OCI-M2 (cell line): ENCODE measurements around the gene OR6B2.
"Not testable (repeated sequence)": the region's sequence is repeated elsewhere in the genome, so short reads cannot be mapped to it uniquely, and the experiment has no call there.

Source experiments
- DNase-seq: peaks from one replicate; lab custom pipeline; 2025; ENCODE audit not compliant: unreplicated experiment; lab: John Stamatoyannopoulos, UW

OR6B2 gene

DNA sequence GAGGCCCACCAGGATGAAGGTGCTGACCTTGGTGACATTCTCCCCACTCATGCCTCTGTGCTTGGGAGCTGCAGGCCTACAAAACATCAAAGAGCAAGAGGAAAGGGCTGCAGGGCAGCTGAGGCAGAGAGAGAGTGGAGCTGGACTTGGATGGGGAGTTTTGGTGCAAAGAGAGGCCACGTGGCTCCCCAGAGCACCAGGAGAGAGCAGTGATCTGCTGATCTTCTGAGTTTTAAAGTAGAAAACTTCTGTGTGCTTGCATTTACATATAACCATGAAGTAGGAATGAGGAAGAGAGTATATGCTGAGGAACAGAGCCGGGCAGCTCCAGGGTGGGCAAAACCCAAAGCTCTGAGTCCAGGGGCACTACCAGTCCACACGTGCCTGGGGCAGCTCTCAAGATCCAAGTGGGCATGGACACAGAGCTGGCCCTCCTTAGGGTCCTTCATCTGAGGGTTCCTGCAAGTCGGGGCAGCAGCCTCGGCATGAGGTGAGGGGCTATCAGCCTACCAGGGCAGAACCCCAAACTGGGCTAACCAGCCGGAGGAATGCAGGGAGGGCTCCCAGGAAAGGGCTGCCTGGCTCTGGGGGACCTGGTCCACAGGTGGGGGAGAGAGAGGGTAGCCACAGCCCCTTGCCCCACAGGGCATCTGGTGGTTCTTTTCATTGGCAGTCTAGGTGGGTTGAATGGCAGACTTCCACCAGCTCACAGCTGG is at the start of gene OR6B2:
TSS of gene OR6B2 (minus strand) at position 51 of the 716 bp plus-strand sequence. CDS start at position 51, 0 bp downstream.
- no peak for DNase-seq

DNA sequence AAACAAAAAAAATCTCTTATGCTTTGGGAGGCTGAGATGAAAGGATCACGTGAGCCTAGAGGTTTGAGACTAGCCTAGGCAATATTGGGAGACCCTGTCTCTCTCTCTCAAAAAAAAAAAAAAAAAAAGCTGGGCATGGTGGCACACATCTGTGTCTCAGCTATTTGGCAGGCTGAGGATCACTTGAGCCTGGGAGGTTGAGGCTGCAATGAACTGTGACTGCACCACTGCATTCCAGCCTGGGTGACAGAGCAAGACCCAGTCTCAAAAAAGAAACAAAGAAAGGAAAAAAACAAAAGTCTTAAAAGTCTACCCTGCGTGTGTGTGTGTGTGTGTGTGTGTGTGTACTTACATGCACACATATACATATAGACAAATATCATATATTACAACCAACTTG is 48.4 kb upstream of the OR6B2 start:
- DNase-seq, result no peak

DNA sequence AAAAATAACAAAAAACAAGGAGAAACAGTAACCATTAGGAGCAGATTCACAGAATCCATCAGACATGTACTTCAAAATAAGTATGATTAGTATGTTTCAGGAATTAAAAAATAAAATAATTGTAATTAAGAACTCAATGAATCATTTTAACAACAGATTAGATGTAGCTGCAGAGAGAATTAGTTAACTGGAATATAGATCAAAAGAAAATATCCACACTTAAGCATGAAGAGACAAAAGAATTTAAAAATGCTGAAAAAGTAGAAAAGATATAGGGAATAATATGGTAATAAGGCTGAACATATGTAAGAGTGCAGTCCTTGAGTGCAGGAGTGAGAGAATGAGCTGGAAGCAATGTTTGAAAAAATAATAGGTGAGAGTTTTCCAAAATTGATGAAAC is 47.2 kb upstream of the OR6B2 start:
- no peak for DNase-seq

DNA sequence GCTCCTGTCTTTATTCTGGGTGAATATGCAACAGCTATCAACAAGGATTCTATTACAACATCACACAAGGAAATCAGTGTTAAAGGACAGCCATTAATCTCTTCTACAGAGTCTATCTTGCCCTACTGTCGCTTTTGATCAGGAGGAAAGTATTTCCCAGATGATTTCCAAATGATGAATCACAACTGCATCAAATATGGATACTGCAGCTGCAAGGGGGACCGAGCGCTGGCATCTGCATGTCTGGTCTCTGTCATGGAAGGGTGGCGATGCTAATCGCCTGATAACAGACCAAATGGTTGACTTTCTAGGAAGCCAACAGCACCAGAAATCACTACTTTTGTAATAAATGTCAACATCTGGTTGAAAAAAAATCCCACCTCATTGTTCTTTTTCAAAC is 44.3 kb upstream of the OR6B2 start:
- DNase-seq, result no peak

DNA sequence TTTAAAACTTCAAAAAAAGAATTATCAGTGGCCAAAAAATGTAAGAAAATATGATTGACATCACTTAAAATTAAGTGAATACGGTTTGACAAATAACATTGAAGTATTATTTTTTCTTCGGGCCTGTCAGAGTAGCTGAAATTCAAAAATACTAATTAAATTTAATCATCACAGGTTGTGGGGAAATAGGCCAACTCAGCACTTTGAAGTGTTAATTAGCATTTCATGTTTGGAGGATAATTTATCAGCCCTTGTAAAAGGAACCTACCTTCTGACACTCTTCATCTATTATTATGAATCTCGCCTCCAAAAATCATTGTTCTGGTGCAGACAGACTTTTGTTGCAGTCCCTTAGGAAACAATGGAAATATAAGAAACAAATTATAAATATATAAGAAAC is 40.7 kb upstream of the OR6B2 start:
- DNase-seq, result no peak

DNA sequence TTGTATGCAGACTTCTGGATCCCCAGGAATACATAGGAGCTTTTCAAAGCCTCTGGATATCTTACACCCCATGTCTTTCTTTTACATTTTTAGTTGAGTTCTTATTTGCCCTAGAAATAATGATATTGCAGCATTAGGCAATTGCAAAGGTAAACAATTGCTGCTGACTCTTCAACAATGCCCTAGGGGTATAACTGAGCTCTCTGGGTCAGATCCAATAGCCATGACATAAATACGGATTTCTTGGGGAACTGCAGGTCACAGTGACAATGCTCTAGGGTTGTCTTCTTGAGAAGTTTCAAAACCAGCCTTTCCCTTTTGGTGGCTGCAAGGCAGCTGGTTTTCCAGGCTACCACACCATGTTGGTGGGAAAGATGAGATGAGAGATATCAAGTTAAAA is 39.6 kb upstream of the OR6B2 start:
- no peak for DNase-seq

DNA sequence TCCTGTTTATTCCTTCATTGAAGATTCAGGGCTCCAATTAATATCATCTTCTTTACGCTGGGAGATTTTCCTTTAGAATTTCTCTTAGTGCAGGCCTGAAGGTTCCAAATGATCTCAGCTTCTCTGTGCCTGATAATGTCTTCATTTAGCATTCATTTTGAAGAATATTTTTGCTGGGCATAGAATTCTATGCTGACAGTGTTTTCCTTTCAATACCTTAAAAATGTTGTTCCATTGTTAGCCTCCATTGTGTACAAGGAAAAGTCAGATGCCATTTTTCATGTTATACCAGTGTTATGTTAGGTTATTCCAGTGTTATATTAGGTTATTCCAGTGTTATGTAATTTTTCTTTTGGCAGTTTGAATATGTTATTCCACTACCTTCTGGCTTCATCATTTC is 38.0 kb upstream of the OR6B2 start:
- no peak for DNase-seq

DNA sequence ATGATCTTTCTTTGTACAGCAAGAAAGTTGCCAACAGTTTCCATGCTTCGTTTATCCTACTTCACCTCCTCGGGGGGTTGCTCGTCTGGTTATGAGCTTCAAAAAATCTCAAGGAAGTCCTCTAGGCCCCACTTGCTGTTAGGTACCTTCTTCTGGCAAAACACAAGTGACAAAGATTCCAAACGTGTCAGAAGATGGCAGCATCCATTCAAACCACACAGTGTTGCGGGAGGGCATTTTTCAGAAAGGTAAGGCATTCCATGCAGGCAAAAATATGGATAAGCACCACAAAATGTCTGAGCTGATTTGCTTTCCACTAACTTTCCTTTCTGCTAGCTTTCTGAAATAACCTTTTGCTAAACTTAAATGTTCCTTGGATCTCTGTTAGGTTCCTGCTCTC is 36.3 kb upstream of the OR6B2 start:
- no peak for DNase-seq

DNA sequence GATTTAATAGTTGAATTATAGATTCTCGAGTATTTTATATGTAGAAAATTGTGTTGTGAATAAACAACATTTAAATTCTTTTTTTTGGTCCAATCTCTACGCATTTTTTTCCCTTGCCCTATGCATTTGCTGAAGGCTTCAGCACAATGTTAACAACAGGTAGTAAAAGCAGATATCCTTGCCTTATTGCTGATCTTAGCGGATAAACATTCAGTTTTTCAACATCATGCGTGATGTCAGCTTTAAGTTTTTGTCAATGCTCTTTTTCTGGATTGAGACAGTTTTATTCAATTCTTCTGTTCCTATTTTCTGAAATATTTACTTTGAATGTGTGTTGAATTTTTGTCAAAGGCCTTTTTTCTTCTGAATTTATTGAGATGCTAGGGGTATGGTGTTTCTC is 34.7 kb upstream of the OR6B2 start:
- no peak for DNase-seq

DNA sequence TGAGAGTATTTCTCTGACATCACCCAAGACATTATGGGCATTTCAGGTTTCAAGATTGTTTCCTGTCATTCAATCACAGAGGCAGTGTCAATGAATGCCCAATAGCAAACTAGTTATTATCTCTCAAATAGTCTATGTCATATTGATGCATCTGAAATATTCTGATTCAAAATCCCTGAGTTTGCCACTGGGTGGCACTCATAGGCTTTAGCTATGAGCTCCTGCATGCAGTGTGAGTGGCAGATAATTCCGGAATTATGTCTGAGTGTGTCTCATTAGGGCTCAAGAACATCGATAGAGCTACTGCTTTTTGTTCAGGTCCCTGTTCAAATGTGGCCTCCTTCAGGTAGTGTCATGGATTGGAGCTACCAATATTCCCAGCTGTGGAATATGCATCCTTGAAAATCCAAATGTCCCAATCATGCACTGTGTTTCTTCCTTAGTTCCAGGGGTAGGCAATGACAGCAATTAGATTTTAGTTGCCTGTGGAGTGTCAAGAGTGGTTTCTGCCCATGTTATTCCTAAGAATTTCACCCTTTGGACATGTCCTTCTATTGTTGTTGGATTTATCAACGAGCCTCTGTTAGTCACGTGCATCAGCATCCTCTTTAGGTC is 30.9 kb upstream of the OR6B2 start:
- peak; percentile 0 for DNase-seq

DNA sequence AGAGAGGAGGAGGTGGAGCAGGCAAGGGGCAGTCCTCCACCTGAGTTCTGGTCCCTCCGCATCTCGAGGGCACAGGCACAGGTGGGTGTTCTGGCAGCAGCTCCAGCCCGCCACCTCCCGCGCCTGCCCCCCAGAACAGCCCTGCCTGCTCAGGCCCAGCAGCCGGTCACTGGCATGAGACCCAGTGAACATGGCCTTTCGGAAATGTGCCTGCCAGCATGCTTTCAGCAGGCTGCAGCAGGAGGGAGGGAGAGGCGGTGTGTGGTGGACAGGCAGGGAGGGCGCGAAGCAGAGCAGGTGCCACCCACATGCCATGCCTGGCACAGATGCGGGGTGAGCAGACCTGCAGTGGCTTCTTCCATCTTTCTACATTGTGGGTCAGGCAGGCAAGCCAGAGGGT is 26.4 kb upstream of the OR6B2 start:
- DNase-seq, result no peak

DNA sequence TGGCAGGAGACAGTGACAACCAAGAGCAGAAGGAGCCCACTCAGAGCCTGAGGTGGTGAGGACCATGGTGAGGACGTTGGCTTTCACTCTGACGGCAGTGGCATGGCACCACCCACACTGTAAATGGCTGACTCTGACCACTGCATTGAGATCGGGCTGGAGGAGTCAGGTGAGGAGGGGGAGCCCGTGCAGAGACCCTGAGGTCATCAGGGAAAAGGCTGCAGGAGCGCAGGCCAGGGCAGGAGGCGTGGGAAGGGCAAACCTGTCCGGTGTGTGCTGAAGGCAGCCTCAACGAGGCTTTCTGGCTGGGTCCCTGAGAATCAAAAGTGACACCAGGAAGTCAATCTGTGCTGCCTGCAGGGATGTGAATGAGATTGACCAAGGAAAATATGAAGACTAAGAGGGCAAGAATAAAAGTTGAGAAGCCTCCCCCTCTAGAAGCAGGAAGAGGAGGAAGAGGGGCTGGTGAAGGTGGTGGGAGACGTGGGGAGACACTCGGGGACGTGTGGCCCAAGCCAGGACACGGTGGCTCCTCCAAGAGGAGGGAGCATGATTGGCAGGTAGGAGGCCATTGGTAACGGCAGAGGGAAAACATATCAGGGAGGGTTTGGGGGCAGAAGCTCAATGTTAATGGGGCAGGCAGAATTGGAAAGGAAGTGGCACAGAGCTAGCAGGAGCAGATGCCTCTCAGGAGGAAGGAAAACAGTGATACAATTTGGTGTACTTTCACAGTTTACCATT is 25.1 kb upstream of the OR6B2 start:
- no peak for DNase-seq

DNA sequence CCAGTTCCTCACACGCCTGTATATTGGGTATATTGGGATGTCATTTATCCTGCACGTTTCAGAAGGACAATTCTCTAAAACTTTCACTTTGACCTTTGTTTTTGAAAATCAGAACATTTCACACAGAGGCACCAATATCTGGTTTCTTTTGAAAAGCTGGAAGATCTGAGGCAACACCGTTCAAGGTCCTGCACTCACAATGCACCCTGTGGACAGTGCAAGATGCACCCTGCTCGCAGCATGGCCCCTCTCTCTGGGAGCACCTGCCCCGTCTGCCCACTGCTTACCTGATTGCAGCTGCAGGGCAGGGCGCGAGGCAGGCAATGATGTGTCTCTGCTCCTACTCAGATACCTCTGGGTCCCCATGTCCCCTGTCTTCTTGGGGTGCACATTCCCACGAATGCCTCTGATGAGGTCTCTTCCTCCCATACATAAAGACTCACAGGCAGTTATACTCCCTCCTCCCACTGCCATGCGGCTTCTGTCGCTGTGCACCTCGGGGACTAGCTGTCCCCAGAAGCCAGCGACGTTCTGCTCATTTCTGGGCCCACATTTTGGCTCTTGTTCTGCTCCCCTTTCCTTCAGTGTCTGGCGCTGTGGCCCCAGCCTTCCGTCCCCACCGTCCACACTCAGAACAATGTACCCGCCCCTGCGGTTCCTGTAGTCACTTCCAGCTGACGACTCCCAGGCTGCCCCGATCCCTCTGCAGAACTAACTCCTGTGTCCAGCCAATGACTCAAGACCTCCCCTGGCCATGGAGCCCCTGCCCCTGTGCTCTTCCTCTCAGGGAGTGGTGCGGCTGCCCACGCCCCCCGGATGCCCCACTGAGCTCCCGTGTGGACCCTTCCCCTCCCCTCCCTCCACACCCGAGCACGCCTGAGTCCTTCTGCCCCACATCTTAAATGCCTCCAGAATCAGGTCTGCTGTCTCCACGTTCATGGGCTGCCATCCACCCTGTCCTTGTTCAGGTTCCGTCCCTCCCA is 23.2 kb upstream of the OR6B2 start, which contains the start of gene OR6B3:
TSS of gene OR6B3 (minus strand) at position 349 of the 983 bp plus-strand sequence.
- no peak for DNase-seq

DNA sequence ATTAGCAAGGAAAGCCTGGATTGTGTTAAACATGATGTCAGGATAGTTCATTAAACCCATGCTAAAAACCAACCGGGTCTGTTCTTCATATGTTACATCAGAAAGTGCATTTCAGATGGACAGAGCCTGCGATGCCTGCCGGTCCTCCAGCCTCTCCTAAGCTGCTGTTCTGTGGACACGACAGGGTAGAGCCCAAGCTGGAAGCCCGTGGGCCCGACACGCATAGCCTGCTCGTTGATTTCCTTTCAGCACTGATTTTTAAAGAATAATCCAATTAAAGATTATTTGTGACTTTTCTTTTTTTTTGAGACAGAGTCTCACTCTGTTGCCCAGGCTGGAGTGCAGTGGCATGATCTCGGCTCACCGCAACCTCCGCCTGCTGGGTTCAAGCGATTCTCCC is 22.3 kb upstream of the OR6B2 start:
- no peak for DNase-seq

DNA sequence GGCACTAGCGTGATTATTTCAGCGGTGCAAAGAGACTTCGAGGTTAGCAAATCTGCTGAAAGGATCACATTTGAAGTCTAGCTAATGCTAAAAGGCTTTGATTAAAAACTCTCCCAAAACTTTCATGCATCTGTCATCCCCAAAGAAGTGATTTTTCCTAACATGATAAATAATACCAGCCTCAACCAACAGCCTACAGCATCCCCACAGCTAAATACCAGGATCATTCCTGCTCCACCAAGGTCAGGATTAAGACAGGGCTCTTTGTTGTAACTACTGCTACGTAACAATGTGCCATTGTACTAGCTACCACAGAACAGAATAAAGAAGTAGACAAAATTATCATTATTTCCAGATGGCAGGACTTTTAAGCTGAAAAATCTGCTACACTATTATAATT is 21.5 kb upstream of the OR6B2 start:
- DNase-seq, result no peak

DNA sequence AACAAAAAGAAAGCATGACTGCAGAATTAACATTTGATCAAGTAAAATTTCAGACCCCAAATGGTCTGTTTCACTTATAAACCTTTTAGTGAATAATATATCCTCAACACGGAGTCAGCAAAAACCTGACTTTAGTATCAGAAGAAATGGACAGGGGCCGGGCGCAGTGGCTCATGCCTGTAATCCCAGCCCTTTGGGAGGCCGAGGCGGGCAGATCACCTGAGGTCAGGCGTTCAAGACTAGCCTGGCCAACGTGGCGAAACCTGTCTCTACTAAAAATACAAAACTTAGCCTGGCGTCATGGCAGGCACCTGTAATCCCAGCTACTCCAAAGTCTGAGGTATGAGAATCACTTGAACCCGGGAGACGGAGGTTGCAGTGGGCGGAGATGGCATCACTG is 20.0 kb upstream of the OR6B2 start:
- no peak for DNase-seq

DNA sequence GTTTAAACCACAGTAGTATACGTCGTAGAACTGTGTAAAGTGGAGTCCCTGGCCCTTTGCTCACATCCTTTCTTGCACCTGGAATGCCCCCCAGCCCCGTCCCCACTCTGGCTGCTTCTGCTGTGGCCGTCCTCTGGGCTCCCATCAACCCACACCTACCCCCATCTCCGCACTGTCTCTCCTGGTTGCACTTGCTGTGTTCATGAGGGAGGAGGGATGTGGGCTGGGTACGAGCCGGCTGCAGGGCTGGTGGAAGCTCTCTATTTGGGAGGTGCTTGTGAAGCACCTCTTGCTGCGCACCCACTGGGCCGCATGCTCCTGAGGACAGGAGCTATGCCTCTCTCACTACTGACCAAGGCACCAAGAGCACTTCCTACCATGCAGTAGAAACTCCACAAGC is 18.0 kb upstream of the OR6B2 start:
- DNase-seq, result no peak

DNA sequence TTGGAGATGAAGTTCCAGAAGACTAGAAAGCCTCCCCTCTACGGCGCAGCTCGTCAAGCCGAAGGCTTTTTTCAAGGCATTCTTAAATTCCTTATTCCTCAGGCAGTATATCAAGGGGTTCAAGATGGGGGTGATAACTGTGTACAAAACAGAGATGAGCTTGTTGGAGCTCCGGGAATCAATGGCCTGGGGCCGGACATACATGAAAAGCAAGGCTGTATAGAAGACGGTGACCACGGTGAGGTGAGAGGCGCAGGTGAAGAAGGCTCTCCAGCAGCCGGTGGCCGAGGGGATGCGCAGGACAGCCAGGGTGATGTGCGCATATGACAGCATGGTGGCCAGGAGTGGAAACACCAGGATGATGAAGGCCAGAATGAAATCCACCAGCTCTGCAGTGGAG is 14.9 kb upstream of the OR6B2 start:
- no peak for DNase-seq

DNA sequence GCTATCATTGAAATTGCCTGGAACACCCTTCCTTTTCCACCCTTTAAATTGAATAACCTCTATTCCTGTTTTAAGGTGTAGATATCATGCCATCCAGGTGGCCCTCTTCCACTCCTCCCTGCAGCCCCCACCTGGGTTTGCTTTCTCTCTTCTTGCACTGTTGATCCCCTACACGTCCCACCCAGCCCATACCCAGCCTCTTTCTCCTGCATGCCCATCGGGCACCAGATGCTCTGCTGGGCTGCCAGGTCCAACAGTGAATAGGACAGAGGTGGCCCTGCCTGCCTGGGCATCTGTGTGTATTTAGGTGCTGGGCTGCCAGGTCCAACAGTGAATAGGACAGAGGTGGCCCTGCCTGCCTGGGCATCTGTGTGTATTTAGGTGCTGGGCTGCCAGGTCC is 13.9 kb upstream of the OR6B2 start:
- not testable (repeated sequence) for DNase-seq

DNA sequence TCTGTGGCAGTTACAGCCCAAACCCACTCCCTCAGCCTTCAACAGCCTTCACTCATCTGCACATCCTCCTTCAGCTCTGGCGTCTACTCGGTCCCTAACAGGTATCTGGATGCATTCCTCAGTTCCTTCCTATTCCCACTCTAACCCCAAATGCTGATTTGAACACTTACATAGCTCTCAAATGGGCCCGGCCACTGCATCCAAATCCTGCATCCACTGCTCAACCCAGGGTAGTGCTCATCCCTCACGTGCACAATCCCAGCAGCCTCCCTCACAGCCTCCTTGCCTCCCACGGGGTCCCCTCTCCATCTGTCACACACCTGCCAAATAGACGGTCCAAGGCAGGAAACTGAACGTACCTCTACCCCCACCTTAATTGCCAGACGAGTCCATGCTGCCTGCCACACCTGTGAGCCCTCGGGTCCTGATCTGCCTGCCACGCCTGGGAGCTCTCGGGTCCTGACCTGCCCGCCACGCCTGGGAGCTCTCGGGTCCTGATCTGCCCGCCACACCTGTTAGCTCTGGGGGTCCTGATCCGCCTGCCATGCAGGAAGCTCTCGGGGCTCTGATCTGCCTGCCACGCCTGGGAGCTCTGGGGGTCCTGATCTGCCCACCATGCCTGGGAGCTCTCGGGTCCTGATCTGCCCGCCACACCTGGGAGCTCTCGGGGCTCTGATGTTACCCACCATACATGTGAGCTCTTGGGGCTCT is 13.2 kb upstream of the OR6B2 start:
- DNase-seq, result no peak
